Renal cortical epithelial cell (primary cell): ENCODE results near the gene EHBP1L1. TPM values are rescaled to one million over a fixed set of nuclear protein-coding genes. Genes with fewer than 3 reads are reported as not detected.
A peak's percentile ranks its signal among the peaks of the same experiment; 100 is the strongest.

Source experiments
- DNase-seq: peaks from one replicate; pipeline ENCODE4 v3.0.0-alpha.2; 2011; ENCODE audit warnings: low read depth
- total RNA-seq: library from RNA; depleted of rRNA; stranded (reverse); fragments of >200 nt; gene quantifications from 2 replicates; pipeline ENCODE4 v1.2.3, GENCODE V29; 2014

The EHBP1L1 gene
- total RNA-seq, 1 donor from 2014 or later, result 31.0 TPM

- no peak for DNase-seq
Observed at GRCh38 chr11:65595131-65595530, 19.3 kb downstream of the EHBP1L1 start.

- no peak for DNase-seq
Observed at GRCh38 chr11:65595543-65596281, 19.9 kb downstream of the EHBP1L1 start, which contains the start of gene KCNK7. TSS of gene KCNK7 (minus strand) at chr11:65595800. CDS start at chr11:65595772, 28 bp downstream.

GRCh38 chr11:65596520-65596919 is 20.7 kb downstream of the EHBP1L1 start:
- no peak for DNase-seq

GRCh38 chr11:65598258-65598699 is 22.4 kb downstream of the EHBP1L1 start:
- DNase-seq, result no peak

- no peak for DNase-seq
Observed at GRCh38 chr11:65599216-65599954, 23.5 kb downstream of the EHBP1L1 start.

- DNase-seq, result no peak
Observed at GRCh38 chr11:65599955-65600246, 24.0 kb downstream of the EHBP1L1 start.

GRCh38 chr11:65604258-65604657 is 28.4 kb downstream of the EHBP1L1 start:
- no peak for DNase-seq

- peak; percentile 90 for DNase-seq
Observed at GRCh38 chr11:65606876-65607613, 31.2 kb downstream of the EHBP1L1 start.

GRCh38 chr11:65607614-65608426 is 32.0 kb downstream of the EHBP1L1 start:
- DNase-seq, result no peak

- DNase-seq, result no peak
Observed at GRCh38 chr11:65609229-65609628, 33.4 kb downstream of the EHBP1L1 start.

- no peak for DNase-seq
Observed at GRCh38 chr11:65609665-65610064, 33.8 kb downstream of the EHBP1L1 start.

- no peak for DNase-seq
Observed at GRCh38 chr11:65610404-65610803, 34.6 kb downstream of the EHBP1L1 start.

GRCh38 chr11:65611028-65611757 is 35.3 kb downstream of the EHBP1L1 start:
- no peak for DNase-seq

GRCh38 chr11:65611758-65612603 is 36.1 kb downstream of the EHBP1L1 start:
- no peak for DNase-seq

GRCh38 chr11:65612691-65613090 is 36.8 kb downstream of the EHBP1L1 start:
- no peak for DNase-seq

GRCh38 chr11:65613091-65613928 is 37.5 kb downstream of the EHBP1L1 start:
- no peak for DNase-seq

- DNase-seq, result peak; percentile 99
Observed at GRCh38 chr11:65615229-65615949, 39.5 kb downstream of the EHBP1L1 start, which contains the start of gene PCNX3. TSS of gene PCNX3 (plus strand) at chr11:65615776. CDS start at chr11:65616312, 536 bp downstream.

GRCh38 chr11:65615950-65616574 is 40.2 kb downstream of the EHBP1L1 start:
- DNase-seq, result no peak
